ENCODE data around the gene FAM181B.

FAM181B gene

DNA sequence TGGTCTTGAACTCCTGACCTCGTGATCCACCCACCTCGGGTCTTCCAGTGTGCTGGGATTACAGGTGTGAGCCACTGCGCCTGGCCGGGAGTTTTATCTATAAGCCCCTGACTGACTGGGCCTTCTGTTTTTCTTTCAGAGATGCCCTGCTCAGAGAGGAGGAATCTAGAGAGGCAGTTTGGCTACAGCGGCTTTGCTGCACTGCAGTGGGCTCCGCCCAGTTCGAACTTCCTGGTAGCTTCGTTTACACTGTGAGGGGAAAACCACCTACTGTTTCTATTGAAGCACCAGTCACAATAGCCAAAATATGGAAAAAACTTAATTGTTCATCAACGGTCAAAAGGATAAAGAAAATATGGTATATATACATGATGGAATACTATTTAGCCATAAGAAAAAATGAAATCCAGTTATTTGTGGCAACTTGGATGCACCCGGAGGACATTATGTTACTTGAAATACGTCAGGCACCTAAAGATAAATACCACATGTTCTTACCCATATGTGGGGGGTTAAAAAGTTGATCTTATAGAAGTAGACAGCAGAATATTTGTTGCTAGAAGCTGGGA, 31.9 kb upstream of the FAM181B start:
- H3K4me3 ChIP-seq (ENCODE audit: low read length): peak overlapping the region; percentile 39
- peak overlapping the region; percentile 80 for H2AFZ ChIP-seq (ENCODE audit: low read depth, low read length)
- no peaks in the 10 kb centered on the region for H3K79me2 ChIP-seq (ENCODE audit: low read length)
- H3K27ac ChIP-seq (ENCODE audit: low read length): no peak overlapping the region
- peak overlapping the region; percentile 45 for H3K4me2 ChIP-seq (ENCODE audit: low read length)
- H3K27me3 ChIP-seq (ENCODE audit: low read depth, low read length): no peaks in the 10 kb centered on the region
- no peaks in the 10 kb centered on the region for H3K4me1 ChIP-seq (ENCODE audit: low read length)
- H3K9me3 ChIP-seq (ENCODE audit: insufficient read depth, low read length): no peaks in the 10 kb centered on the region
- peak overlapping the region; percentile 12; the same call in 1 of the 2 replicates for H3K9ac ChIP-seq (ENCODE audit: low read length)
- H3K36me3 ChIP-seq (replicated peaks; ENCODE audit: low read depth, low read length): no peaks in the 10 kb centered on the region
- no peak for TF ChIP-seq EZH2phosphoT487 (IDR thresholded peaks at IDR 0.05; ENCODE audit: low read depth)
- TF ChIP-seq, protein P1, sequence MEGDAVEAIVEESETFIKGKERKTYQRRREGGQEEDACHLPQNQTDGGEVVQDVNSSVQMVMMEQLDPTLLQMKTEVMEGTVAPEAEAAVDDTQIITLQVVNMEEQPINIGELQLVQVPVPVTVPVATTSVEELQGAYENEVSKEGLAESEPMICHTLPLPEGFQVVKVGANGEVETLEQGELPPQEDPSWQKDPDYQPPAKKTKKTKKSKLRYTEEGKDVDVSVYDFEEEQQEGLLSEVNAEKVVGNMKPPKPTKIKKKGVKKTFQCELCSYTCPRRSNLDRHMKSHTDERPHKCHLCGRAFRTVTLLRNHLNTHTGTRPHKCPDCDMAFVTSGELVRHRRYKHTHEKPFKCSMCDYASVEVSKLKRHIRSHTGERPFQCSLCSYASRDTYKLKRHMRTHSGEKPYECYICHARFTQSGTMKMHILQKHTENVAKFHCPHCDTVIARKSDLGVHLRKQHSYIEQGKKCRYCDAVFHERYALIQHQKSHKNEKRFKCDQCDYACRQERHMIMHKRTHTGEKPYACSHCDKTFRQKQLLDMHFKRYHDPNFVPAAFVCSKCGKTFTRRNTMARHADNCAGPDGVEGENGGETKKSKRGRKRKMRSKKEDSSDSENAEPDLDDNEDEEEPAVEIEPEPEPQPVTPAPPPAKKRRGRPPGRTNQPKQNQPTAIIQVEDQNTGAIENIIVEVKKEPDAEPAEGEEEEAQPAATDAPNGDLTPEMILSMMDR (IDR thresholded peaks at IDR 0.05; ENCODE audit: low read depth, low read length): no peak
- H4K20me1 ChIP-seq (ENCODE audit: insufficient read depth, low read length): no peaks in the 10 kb centered on the region

DNA sequence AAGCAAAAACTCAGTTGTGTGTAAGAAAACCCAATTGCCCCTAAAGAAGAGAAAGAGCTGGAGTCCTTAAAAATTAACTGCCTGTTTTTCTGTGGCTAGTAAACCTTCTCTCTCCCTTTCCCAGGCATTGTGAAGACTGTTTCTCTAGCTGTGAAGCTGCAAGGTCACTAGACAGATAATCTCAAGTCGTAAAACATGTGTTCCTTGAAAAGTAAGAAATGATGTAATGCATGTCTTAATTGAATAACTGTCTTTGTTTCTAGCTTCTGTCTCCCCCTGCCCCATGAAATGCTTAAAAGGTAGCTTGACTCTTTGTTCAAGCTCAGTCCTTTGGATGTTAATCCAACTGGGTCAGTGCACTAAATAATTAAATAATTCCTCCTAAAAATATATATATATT, 29.5 kb upstream of the FAM181B start:
- no peak overlapping the region for H2AFZ ChIP-seq (ENCODE audit: low read depth, low read length)
- TF ChIP-seq, protein P1 (IDR thresholded peaks at IDR 0.05; ENCODE audit: low read depth, low read length): no peak
- TF ChIP-seq EZH2phosphoT487 (IDR thresholded peaks at IDR 0.05; ENCODE audit: low read depth): no peak

DNA sequence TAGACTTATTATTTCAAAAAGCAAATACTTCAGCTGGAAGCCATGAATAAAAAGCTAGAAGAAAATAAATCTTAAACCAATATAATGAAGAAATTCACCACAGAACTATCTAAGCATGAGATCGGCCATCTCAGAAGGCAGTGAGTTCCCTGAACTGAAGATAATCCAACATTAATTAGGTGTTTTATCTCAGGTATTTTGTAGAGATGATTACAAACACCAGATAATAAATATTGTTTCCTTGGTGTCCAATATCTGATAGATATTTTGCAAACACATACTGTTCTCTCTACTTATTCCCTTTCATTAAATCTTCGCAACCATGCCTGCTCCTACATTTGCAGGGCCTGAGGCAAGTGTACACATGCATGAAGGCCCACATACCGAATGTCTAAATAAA, 26.0 kb upstream of the FAM181B start:
- Histone ChIP-seq H3K4me3 (ENCODE audit: low read length) (no peak overlapping the region), H3K4me1 (ENCODE audit: low read length) (peaks cover 23% of the 10 kb centered on the region), H4K20me1 (ENCODE audit: insufficient read depth, low read length) (no peaks in the 10 kb centered on the region), H3K79me2 (ENCODE audit: low read length) (no peaks in the 10 kb centered on the region), H3K36me3 (replicated peaks; ENCODE audit: low read depth, low read length) (no peaks in the 10 kb centered on the region), H3K9ac (ENCODE audit: low read length) (no peak overlapping the region), H3K27me3 (ENCODE audit: low read depth, low read length) (no peaks in the 10 kb centered on the region), H3K27ac (ENCODE audit: low read length) (no peak overlapping the region), H3K9me3 (ENCODE audit: insufficient read depth, low read length) (no peaks in the 10 kb centered on the region), H2AFZ (ENCODE audit: low read depth, low read length) (no peak overlapping the region), H3K4me2 (ENCODE audit: low read length) (no peak overlapping the region)
- TF ChIP-seq, protein P1 (IDR thresholded peaks at IDR 0.05; ENCODE audit: low read depth, low read length): no peak
- TF ChIP-seq EZH2phosphoT487 (IDR thresholded peaks at IDR 0.05; ENCODE audit: low read depth): no peak

More for the DNA sequence above, 29.5 kb upstream of the FAM181B start:
- H3K9me3 ChIP-seq (ENCODE audit: insufficient read depth, low read length): no peaks in the 10 kb centered on the region
- H4K20me1 ChIP-seq (ENCODE audit: insufficient read depth, low read length): no peaks in the 10 kb centered on the region
- H3K36me3 ChIP-seq (replicated peaks; ENCODE audit: low read depth, low read length): no peaks in the 10 kb centered on the region
- H3K9ac ChIP-seq (ENCODE audit: low read length): no peak overlapping the region
- no peak overlapping the region for H3K27ac ChIP-seq (ENCODE audit: low read length)
- no peak overlapping the region for H3K4me3 ChIP-seq (ENCODE audit: low read length)
- H3K79me2 ChIP-seq (ENCODE audit: low read length): no peaks in the 10 kb centered on the region
- H3K27me3 ChIP-seq (ENCODE audit: low read depth, low read length): no peaks in the 10 kb centered on the region
- H3K4me2 ChIP-seq (ENCODE audit: low read length): no peak overlapping the region
- peaks cover 2% of the 10 kb centered on the region for H3K4me1 ChIP-seq (ENCODE audit: low read length)

DNA sequence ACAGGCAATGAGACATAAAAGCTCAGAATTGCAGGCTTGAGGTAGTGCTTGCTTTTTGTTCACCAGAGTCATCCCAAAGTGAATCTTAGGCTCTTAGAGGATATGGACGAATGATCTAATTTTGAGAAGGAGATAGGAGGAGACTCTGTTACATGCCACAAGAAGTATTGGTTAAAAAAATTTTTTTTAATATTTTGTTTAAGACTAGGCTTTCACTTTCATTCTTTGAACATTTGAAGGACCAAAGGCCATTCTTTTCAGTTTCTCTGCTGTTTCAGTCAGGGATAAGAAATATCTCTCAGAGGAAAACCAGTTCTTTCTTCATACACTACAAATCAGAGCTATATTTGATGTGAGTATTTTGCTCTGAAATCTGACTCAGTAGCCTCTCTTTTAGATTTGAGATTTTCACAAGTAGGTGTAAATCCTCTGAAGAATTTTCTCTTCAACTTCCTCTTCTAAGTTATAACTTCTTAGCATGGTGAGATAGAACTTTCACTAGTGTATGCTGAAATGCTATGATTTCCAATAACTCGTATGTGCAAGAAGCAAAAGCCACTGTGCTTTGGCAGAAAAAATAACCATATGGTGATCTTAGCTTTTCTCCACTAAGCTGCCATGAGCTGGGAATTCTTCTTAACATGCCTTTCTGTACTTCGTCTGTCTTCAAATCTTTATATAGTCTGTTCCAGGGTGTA, 24.1 kb upstream of the FAM181B start:
- Histone ChIP-seq H3K4me2 (ENCODE audit: low read length) (peak overlapping the region; percentile 54), H3K27me3 (ENCODE audit: low read depth, low read length) (no peaks in the 10 kb centered on the region), H3K9me3 (ENCODE audit: insufficient read depth, low read length) (no peaks in the 10 kb centered on the region)

More for the DNA sequence above, 24.1 kb upstream of the FAM181B start:
- TF ChIP-seq, protein P1 (IDR thresholded peaks at IDR 0.05; ENCODE audit: low read depth, low read length): no peak
- no peak for TF ChIP-seq EZH2phosphoT487 (IDR thresholded peaks at IDR 0.05; ENCODE audit: low read depth)
- Histone ChIP-seq H3K79me2 (ENCODE audit: low read length) (no peaks in the 10 kb centered on the region), H4K20me1 (ENCODE audit: insufficient read depth, low read length) (no peaks in the 10 kb centered on the region), H3K4me1 (ENCODE audit: low read length) (peaks cover 23% of the 10 kb centered on the region), H3K9ac (ENCODE audit: low read length) (no peak overlapping the region), H3K4me3 (ENCODE audit: low read length) (peak overlapping the region; percentile 1; the same call in 1 of the 2 replicates), H3K36me3 (replicated peaks; ENCODE audit: low read depth, low read length) (no peaks in the 10 kb centered on the region), H2AFZ (ENCODE audit: low read depth, low read length) (peak overlapping the region; percentile 75; the same call in 1 of the 2 replicates), H3K27ac (ENCODE audit: low read length) (no peak overlapping the region)
